ENCODE results near the gene DPF3. TPM values are rescaled to one million over a fixed set of nuclear protein-coding genes. Genes with fewer than 3 reads are reported as not detected.
A peak's percentile ranks its signal among the peaks of the same experiment; 100 is the strongest.

The DPF3 gene
- total RNA-seq, 1 donor from 2014 or later: 0.86 TPM

DNA sequence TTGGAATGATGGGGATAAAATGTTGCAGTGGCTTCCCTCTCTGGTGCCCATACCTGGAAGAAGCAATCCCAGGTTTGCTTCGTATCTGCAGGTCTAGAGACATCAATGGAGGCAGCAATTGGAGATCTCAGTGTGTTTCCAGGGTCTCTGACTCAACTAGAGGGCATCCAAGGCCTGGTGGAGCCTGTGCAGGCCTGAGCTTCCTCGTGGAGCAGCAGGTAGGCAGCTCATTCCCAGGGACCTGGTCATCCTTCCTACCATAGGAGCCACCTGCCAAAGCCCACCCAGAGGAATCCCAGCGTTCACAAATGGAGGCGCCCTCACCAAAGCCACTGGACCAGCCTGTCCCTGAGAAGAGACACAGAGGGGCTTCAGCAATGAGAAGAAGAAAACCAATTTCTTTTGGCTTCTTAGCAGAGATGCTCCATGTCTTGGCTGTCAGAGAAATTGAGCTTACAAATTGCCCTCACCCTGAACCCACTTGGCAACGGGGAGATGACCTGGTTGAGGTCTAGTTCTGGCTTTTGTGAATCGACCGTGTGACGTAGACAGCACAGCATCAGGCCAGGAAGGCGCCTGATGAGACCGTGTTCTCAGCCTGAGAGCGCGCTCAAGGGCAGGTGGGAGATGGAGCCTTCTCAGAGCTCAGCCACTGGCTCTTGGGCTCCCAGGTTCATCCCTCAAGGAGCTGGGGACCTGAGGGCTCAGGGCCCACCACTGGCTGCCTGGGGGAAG, 283.6 kb downstream of the DPF3 start:
- TF ChIP-seq, protein P1, sequence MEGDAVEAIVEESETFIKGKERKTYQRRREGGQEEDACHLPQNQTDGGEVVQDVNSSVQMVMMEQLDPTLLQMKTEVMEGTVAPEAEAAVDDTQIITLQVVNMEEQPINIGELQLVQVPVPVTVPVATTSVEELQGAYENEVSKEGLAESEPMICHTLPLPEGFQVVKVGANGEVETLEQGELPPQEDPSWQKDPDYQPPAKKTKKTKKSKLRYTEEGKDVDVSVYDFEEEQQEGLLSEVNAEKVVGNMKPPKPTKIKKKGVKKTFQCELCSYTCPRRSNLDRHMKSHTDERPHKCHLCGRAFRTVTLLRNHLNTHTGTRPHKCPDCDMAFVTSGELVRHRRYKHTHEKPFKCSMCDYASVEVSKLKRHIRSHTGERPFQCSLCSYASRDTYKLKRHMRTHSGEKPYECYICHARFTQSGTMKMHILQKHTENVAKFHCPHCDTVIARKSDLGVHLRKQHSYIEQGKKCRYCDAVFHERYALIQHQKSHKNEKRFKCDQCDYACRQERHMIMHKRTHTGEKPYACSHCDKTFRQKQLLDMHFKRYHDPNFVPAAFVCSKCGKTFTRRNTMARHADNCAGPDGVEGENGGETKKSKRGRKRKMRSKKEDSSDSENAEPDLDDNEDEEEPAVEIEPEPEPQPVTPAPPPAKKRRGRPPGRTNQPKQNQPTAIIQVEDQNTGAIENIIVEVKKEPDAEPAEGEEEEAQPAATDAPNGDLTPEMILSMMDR (conservative IDR thresholded peaks at IDR 0.05; ENCODE audit: low read depth, low read length): no peak
- DNase-seq (ENCODE audit: low read depth): no peak
- H3K4me3 ChIP-seq (ENCODE audit: low read depth, low read length): no peak overlapping the region

GRCh38 chr14:72609205-72609916, 284.5 kb downstream of the DPF3 start:
- TF ChIP-seq, protein P1 (conservative IDR thresholded peaks at IDR 0.05; ENCODE audit: low read depth, low read length): no peak
- DNase-seq (ENCODE audit: low read depth): no peak
- no peak overlapping the region for H3K4me3 ChIP-seq (ENCODE audit: low read depth, low read length)

- DNase-seq (ENCODE audit: low read depth): peak; percentile 64
- H3K4me3 ChIP-seq (ENCODE audit: low read depth, low read length): no peak overlapping the region
Measured at GRCh38 chr14:72608391-72609204, 285.3 kb downstream of the DPF3 start.

DNA sequence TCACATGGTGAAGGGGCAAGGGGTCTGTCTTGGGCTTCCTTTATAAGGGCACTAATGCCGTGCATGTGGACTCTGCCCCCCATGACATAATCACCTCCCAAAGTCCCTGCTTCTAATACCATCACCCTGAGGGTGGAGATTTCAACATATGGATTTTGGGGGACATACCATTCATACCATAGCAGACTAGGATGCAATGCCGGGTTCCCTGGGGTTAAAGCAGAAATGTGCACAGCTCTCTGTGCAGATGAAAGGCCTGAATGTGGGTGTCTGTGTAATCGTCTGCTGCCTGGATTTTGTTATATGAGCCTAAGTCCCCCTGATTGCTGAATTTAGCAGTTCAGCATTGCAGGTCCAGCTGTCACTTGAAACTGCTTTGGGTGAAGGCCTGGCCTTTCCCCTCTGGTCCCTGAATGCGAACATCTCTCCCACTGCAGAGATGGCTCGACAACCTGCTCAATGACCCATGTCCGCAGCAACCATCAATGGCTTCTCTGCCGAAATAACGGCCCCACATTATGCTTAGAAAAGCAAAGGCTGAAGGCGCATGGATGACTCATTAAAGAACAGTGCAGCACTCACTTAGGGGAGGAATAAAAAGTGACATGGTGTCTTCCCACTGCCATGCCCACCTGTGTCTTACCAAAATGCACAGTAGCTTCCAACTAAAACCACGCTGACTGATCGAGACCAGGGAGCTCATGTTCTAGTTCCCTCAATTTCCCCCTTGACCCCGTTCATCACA, 286.3 kb downstream of the DPF3 start:
- no peak overlapping the region for H3K4me3 ChIP-seq (ENCODE audit: low read depth, low read length)
- no peak for DNase-seq (ENCODE audit: low read depth)
- TF ChIP-seq, protein P1 (conservative IDR thresholded peaks at IDR 0.05; ENCODE audit: low read depth, low read length): no peak

More at GRCh38 chr14:72608391-72609204, 285.3 kb downstream of the DPF3 start:
- TF ChIP-seq, protein P1 (conservative IDR thresholded peaks at IDR 0.05; ENCODE audit: low read depth, low read length): no peak

GRCh38 chr14:72606879-72607278, 287.0 kb downstream of the DPF3 start:
- DNase-seq (ENCODE audit: low read depth): no peak
- TF ChIP-seq, protein P1 (conservative IDR thresholded peaks at IDR 0.05; ENCODE audit: low read depth, low read length): no peak
- no peak overlapping the region for H3K4me3 ChIP-seq (ENCODE audit: low read depth, low read length)

DNA sequence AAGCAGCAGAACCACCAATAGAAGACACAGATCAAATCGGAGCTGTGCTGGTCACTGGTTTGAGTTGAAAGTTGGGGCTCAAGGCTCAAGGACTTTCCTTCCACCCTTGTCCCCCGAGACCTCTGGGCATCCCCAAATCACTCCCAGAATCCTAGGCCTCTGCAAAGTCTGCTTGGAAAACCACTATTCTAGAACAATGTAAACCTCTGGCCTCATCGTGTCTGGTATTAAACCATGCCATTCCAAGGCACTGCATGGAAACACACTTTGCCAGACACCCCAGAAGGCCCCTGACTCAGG, 288.0 kb downstream of the DPF3 start:
- TF ChIP-seq, protein P1 (conservative IDR thresholded peaks at IDR 0.05; ENCODE audit: low read depth, low read length): no peak
- DNase-seq (ENCODE audit: low read depth): no peak

More for the DNA sequence above, 288.0 kb downstream of the DPF3 start:
- H3K4me3 ChIP-seq (ENCODE audit: low read depth, low read length): no peak overlapping the region

All from epithelial cell of proximal tubule (primary cell).